Tibial nerve (tissue), 4 donors: ENCODE results near the gene TBC1D5.

Source experiments
- EP300 ChIP-seq, 2 donors: sonication (generic); formaldehyde crosslinking; IDR thresholded peaks; one replicate each; pipeline ENCODE4 v1.6.1; 2017; ENCODE audit warnings: antibody characterized with exemption in 2 of 2, mild to moderate bottlenecking in 1 of 2
- POLR2A ChIP-seq, 2 donors: fragments of 450-650 bp; IDR thresholded peaks; one replicate each; pipeline ENCODE4 v1.6.1; 2017; ENCODE audit warnings: antibody characterized with exemption in 2 of 2, mild to moderate bottlenecking in 2 of 2, moderate library complexity in 2 of 2
- TF ChIP-seq, protein P1 (sequence below), 5 experiments: fragments of 200-600 bp in 3 of 5; fragments of 450-650 bp in 2 of 5; sonication (generic) in 3 of 5; IDR thresholded peaks; one replicate each; pipeline ENCODE4 v1.5.1; 2016 to 2019; ENCODE audit warnings: antibody characterized with exemption in 5 of 5, mild to moderate bottlenecking in 3 of 5, moderate library complexity in 2 of 5

DNA sequence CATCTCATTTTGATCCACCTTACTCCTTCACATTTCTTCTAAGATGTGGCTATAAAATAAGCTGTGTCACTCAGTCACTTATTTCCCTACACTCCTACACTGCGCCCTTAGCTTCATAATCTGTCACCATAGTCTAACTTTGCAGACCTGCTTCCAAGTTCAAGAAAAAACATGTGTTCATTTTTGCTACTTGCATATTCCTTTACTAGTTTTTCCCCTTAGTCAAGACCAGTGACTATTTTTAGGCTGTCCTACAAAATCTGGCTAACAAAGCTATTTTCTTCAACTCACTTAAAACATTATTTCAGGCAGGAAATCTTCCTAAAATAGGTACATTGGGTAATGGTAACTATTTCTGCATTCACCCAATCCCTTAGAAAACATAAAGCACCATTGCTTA lies 272.5 kb downstream of the TBC1D5 start:
- TF ChIP-seq, protein P1, sequence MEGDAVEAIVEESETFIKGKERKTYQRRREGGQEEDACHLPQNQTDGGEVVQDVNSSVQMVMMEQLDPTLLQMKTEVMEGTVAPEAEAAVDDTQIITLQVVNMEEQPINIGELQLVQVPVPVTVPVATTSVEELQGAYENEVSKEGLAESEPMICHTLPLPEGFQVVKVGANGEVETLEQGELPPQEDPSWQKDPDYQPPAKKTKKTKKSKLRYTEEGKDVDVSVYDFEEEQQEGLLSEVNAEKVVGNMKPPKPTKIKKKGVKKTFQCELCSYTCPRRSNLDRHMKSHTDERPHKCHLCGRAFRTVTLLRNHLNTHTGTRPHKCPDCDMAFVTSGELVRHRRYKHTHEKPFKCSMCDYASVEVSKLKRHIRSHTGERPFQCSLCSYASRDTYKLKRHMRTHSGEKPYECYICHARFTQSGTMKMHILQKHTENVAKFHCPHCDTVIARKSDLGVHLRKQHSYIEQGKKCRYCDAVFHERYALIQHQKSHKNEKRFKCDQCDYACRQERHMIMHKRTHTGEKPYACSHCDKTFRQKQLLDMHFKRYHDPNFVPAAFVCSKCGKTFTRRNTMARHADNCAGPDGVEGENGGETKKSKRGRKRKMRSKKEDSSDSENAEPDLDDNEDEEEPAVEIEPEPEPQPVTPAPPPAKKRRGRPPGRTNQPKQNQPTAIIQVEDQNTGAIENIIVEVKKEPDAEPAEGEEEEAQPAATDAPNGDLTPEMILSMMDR (IDR thresholded peaks at IDR 0.05) = no peak
- no peak for TF ChIP-seq POLR2A (IDR thresholded peaks at IDR 0.05)
- no peak for TF ChIP-seq EP300 (IDR thresholded peaks at IDR 0.05)
